SK-N-SH (cell line): Measurements from ENCODE around the gene FBXO42. TPM values are rescaled to one million over a fixed set of nuclear protein-coding genes. Genes with fewer than 3 reads are reported as not detected.

Experiments used
- CTCF ChIA-PET: fragments of 300-600, 350-600 bp; formaldehyde crosslinking; extraction: SDS; loops from one replicate; lab custom pipeline; 2021; lab: Yijun Ruan, JAX
- POLR2A ChIA-PET: fragments of 350-600 bp; sonication (Branson Sonifier 250); formaldehyde crosslinking; extraction: SDS; loops from one replicate; lab custom pipeline; 2020; ENCODE audit warnings: antibody characterized with exemption, inconsistent platforms; lab: Yijun Ruan, JAX
- DNase-seq: peaks from one replicate; pipeline ENCODE4 v3.0.0; 2012
- H2AFZ ChIP-seq: fragments of 200-600 bp; sonication (generic); 2 replicates; pipeline ENCODE4 v1.8.1; 2016; ENCODE audit warnings: antibody characterized with exemption, mild to moderate bottlenecking, low read depth
- H3F3A ChIP-seq: fragments of 200-600 bp; sonication (generic); replicated peaks from 2 replicates; pipeline ENCODE3; 2016; ENCODE audit warnings: antibody characterized with exemption, mild to moderate bottlenecking; ENCODE audit not compliant: insufficient read depth
- H3K27ac ChIP-seq, 2 experiments: fragments of 200-500 bp in 1 of 2; fragments of 200-600 bp in 1 of 2; sonication (Bioruptor generic) in 1 of 2; sonication (generic), shearing (Covaris generic) in 1 of 2; 2 replicates each; pipeline versions ENCODE4 v1.5.1 to v1.6.1; 2014 to 2016; ENCODE audit warnings: low read depth in 2 of 2, inconsistent platforms in 1 of 2, low read length in 1 of 2, mild to moderate bottlenecking in 1 of 2, mixed read lengths in 1 of 2
- H3K27me3 ChIP-seq: fragments of 200-600 bp; sonication (generic), shearing (Covaris generic); 2 replicates; pipeline ENCODE4 v1.6.1; 2016; ENCODE audit warnings: mixed run types; ENCODE audit not compliant: insufficient read depth
- H3K36me3 ChIP-seq, 2 experiments: fragments of 200-500 bp in 1 of 2; fragments of 200-600 bp in 1 of 2; sonication (Bioruptor generic) in 1 of 2; sonication (generic) in 1 of 2; replicated peaks in 1 of 2; 2 replicates each; pipeline versions ENCODE3 to v1.5.1; 2014 to 2016; ENCODE audit warnings: low read length in 1 of 2, mild to moderate bottlenecking in 1 of 2; ENCODE audit not compliant: insufficient read depth in 2 of 2, control insufficient read depth in 1 of 2
- H3K4me1 ChIP-seq, 2 experiments: fragments of 200-500 bp in 1 of 2; fragments of 200-600 bp in 1 of 2; sonication (Bioruptor generic) in 1 of 2; sonication (generic), shearing (Covaris generic) in 1 of 2; 2 replicates each; pipeline versions ENCODE4 v1.5.1 to v1.6.1; 2014 to 2016; ENCODE audit warnings: low read depth in 1 of 2, low read length in 1 of 2, mixed run types in 1 of 2; ENCODE audit not compliant: insufficient read depth in 2 of 2, control insufficient read depth in 1 of 2
- H3K4me2 ChIP-seq: fragments of 200-600 bp; sonication (generic), shearing (Covaris generic); 2 replicates; pipeline ENCODE4 v1.6.1; 2017; ENCODE audit warnings: mixed run types
- H3K4me3 ChIP-seq, 2 experiments: fragments of 200-500 bp in 1 of 2; fragments of 200-600 bp in 1 of 2; sonication (Bioruptor generic) in 1 of 2; sonication (generic), shearing (Covaris generic) in 1 of 2; 2 replicates each; pipeline versions ENCODE4 v1.5.1 to v1.8.1; 2014 to 2016; ENCODE audit warnings: low read depth in 2 of 2, inconsistent platforms in 1 of 2, low read length in 1 of 2, mild to moderate bottlenecking in 1 of 2, mixed read lengths in 1 of 2, moderate library complexity in 1 of 2
- H3K79me2 ChIP-seq: fragments of 200-600 bp; sonication (generic); 2 replicates; pipeline ENCODE4 v1.8.1; 2017; ENCODE audit warnings: mild to moderate bottlenecking; ENCODE audit not compliant: insufficient read depth
- H3K9ac ChIP-seq: fragments of 200-600 bp; sonication (generic); 2 replicates; pipeline ENCODE4 v1.6.1; 2017; ENCODE audit warnings: mixed run types
- H3K9me2 ChIP-seq: fragments of 200-600 bp; sonication (generic); 2 replicates; pipeline ENCODE4 v1.6.1; 2017; ENCODE audit warnings: mixed run types
- H3K9me3 ChIP-seq: fragments of 200-600 bp; sonication (generic); 2 replicates; pipeline ENCODE4 v1.6.1; 2017; ENCODE audit warnings: mixed run types, mild to moderate bottlenecking, moderate library complexity
- H4K20me1 ChIP-seq: fragments of 200-600 bp; sonication (generic); 2 replicates; pipeline ENCODE4 v1.6.1; 2017; ENCODE audit warnings: mild to moderate bottlenecking, mixed run types; ENCODE audit not compliant: insufficient read depth
- CTCF ChIP-seq: fragments of 200-600 bp; sonication (generic); IDR thresholded peaks from 2 replicates; pipeline ENCODE4 v1.6.1; 2017; ENCODE audit warnings: antibody characterized with exemption, mild to moderate bottlenecking, moderate library complexity
- EP300 ChIP-seq, 2 experiments: IDR thresholded peaks; 2 replicates each; pipeline versions ENCODE4 v1.4.0 to v1.6.1; 2012; ENCODE audit warnings: borderline replicate concordance in 1 of 2, low read depth in 1 of 2, low read length in 1 of 2
- EZH2phosphoT487 ChIP-seq: fragments of 200-600 bp; sonication (generic); IDR thresholded peaks from 2 replicates; pipeline ENCODE4 v1.6.1; 2017; ENCODE audit warnings: low read depth, mixed run types, mild to moderate bottlenecking, antibody characterized with exemption, moderate library complexity, borderline replicate concordance
- FOSL2 ChIP-seq: IDR thresholded peaks from 2 replicates; pipeline ENCODE4 v1.4.0; 2012; ENCODE audit warnings: low read depth, mild to moderate bottlenecking, moderate library complexity, borderline replicate concordance
- FOXM1 ChIP-seq: IDR thresholded peaks from 2 replicates; pipeline ENCODE4 v1.4.0; 2012; ENCODE audit warnings: low read depth, mild to moderate bottlenecking
- IRF3 ChIP-seq: fragments of 150-350 bp; IDR thresholded peaks from 2 replicates; pipeline ENCODE4 v1.6.1; 2016; ENCODE audit warnings: mild to moderate bottlenecking, low read depth, low read length
- MAX ChIP-seq: IDR thresholded peaks from 2 replicates; pipeline ENCODE4 v1.4.0; 2012; ENCODE audit warnings: low read depth
- NFIC ChIP-seq: IDR thresholded peaks from 2 replicates; pipeline ENCODE4 v1.4.0; 2012; ENCODE audit warnings: borderline replicate concordance
- POLR2AphosphoS5 ChIP-seq: IDR thresholded peaks from 2 replicates; pipeline ENCODE4 v1.6.1; 2012; ENCODE audit warnings: low read depth, low read length
- RAD21 ChIP-seq: IDR thresholded peaks from 2 replicates; pipeline ENCODE4 v1.6.1; 2012; ENCODE audit warnings: mild to moderate bottlenecking, low read length
- REST ChIP-seq: IDR thresholded peaks from 2 replicates; pipeline ENCODE4 v1.6.1; 2012; ENCODE audit warnings: mild to moderate bottlenecking, low read depth, low read length, moderate library complexity
- RFX5 ChIP-seq: IDR thresholded peaks from 2 replicates; pipeline ENCODE4 v1.6.1; 2012; ENCODE audit warnings: mild to moderate bottlenecking, improper control_type of control experiment, low read length
- RXRA ChIP-seq: IDR thresholded peaks from 2 replicates; pipeline ENCODE4 v1.4.0; 2012; ENCODE audit warnings: low read depth, mild to moderate bottlenecking, borderline replicate concordance
- TCF12 ChIP-seq: IDR thresholded peaks from 2 replicates; pipeline ENCODE4 v1.4.0; 2012
- USF1 ChIP-seq: IDR thresholded peaks from 2 replicates; pipeline ENCODE4 v1.4.0; 2012; ENCODE audit warnings: low read depth, borderline replicate concordance
- ZBTB33 ChIP-seq: IDR thresholded peaks from 2 replicates; pipeline ENCODE4 v1.4.0; 2012; ENCODE audit warnings: low read depth, borderline replicate concordance
- WGBS: methylation state at CpG from one replicate; pipeline ENCODE4 v1.1.6; 2017; ENCODE audit warnings: low lambda C conversion rate; 5-methylcytosine and 5-hydroxymethylcytosine counted together
- polyA plus RNA-seq, 3 experiments: library from polyadenylated mRNA; depleted of rRNA; stranded (reverse); fragments of >200 nt; gene quantifications; 2 replicates each; pipeline ENCODE4 v1.2.3, GENCODE V29; 2012

The FBXO42 gene
- polyA plus RNA-seq, 1 of the 3 experiments (the other 2 are of a cell fraction), result 8.6 TPM

- 89% methylated on average over 4 of the region's 4 CpGs for WGBS
- no peaks in the 10 kb centered on the region for H3F3A ChIP-seq
- CTCF ChIA-PET, result interaction anchor here (1.2 kb wide), 1 partner anchor 24 kb away, joined by 4 read pairs; no protein-coding TSS in a partner anchor
- no peaks in the 10 kb centered on the region for H4K20me1 ChIP-seq
- peaks cover 0 to 18% of the 10 kb centered on the region in 2 experiments; a peak in 2 of 4 replicates for H3K4me1 ChIP-seq
- no peak overlapping the region for H3K9ac ChIP-seq
- H3K9me2 ChIP-seq, result no peaks in the 10 kb centered on the region
- no peaks in the 10 kb centered on the region for H3K79me2 ChIP-seq
- no peak overlapping the region for H3K4me3 ChIP-seq
- POLR2A ChIA-PET, result no interaction called here
- TF ChIP-seq USF1, result no peak
- no peak for TF ChIP-seq CTCF
- TF ChIP-seq FOXM1, result no peak
- TF ChIP-seq REST, result no peak
- no peak for TF ChIP-seq POLR2AphosphoS5
- no peaks in the 10 kb centered on the region for H3K9me3 ChIP-seq
- no peak overlapping the region for H2AFZ ChIP-seq
- H3K4me2 ChIP-seq, result no peak overlapping the region
- no peaks in the 10 kb centered on the region for H3K27me3 ChIP-seq
- no peak for DNase-seq
- no peaks in the 10 kb centered on the region for H3K36me3 ChIP-seq
- no peak overlapping the region for H3K27ac ChIP-seq
Measured at GRCh38 chr1:16219968-16220500, 132.2 kb downstream of the FBXO42 start.

- no peak overlapping the region for H2AFZ ChIP-seq
- H3K36me3 ChIP-seq, result no peaks in the 10 kb centered on the region
- CTCF ChIA-PET, result interaction anchor here (0.8 to 3.3 kb wide), 4 partner anchors 11 to 145 kb away, joined by 3 to 12 read pairs (median 8); partner anchors contain the start of gene CPLANE2
- no peaks in the 10 kb centered on the region for H3F3A ChIP-seq
- no peak for DNase-seq
- POLR2A ChIA-PET, result no interaction called here
- H3K79me2 ChIP-seq, result no peaks in the 10 kb centered on the region
- no peak overlapping the region for H3K27ac ChIP-seq
- no peak overlapping the region for H3K4me2 ChIP-seq
- H3K9me3 ChIP-seq, result no peaks in the 10 kb centered on the region
- H3K9me2 ChIP-seq, result no peaks in the 10 kb centered on the region
- no peaks in the 10 kb centered on the region for H4K20me1 ChIP-seq
- no peaks in the 10 kb centered on the region for H3K27me3 ChIP-seq
- WGBS, result 90% methylated on average over 6 of the region's 6 CpGs
- H3K4me3 ChIP-seq, result no peak overlapping the region
- no peak overlapping the region for H3K9ac ChIP-seq
- peaks cover 0 to 18% of the 10 kb centered on the region in 2 experiments; a peak in 2 of 4 replicates for H3K4me1 ChIP-seq
- TF ChIP-seq TCF12 (no peak), FOSL2 (no peak), NFIC (no peak), MAX (no peak), IRF3 (no peak), RXRA (no peak), RFX5 (no peak), RAD21 (no peak), EP300 (IDR thresholded peaks at IDR 0.05; ENCODE audit: borderline replicate concordance in 1 of 2, low read depth in 1 of 2, low read length in 1 of 2) (no peak), ZBTB33 (no peak), EZH2phosphoT487 (no peak)
Measured at GRCh38 chr1:16218674-16219071, 133.6 kb downstream of the FBXO42 start.
